Stimulated activated CD4-positive, alpha-beta T cell treated with anti-CD3 and anti-CD28 coated beads, Interleukin-1b, Interleukin-23, amount 100 ng/mL, for 4 hours (primary cell): ENCODE results near the gene ZBTB45.
"Not testable (repeated sequence)": the region's sequence is repeated elsewhere in the genome, so short reads cannot be mapped to it uniquely, and the experiment has no call there.

Experiments
- DNase-seq, 2 donors: peaks; one replicate each; pipeline ENCODE4 v3.0.0-alpha.2; 2020; ENCODE audit warnings: low read depth in 2 of 2

Gene ZBTB45

GRCh38 chr19:58474997-58475713 lies 44.5 kb downstream of the ZBTB45 start:
- no peak for DNase-seq

- no peak for DNase-seq
Measured at GRCh38 chr19:58474291-58474996, 45.2 kb downstream of the ZBTB45 start.

GRCh38 chr19:58473775-58474174 lies 45.8 kb downstream of the ZBTB45 start:
- DNase-seq, result no peak

- DNase-seq, result no peak
Measured at GRCh38 chr19:58471736-58472135, 47.9 kb downstream of the ZBTB45 start.

GRCh38 chr19:58470837-58471543 lies 48.6 kb downstream of the ZBTB45 start:
- DNase-seq, result not testable (repeated sequence)

- DNase-seq, result no peak
Measured at GRCh38 chr19:58469241-58470013, 50.2 kb downstream of the ZBTB45 start.

- no peak for DNase-seq
Measured at GRCh38 chr19:58468216-58468839, 51.3 kb downstream of the ZBTB45 start.

- DNase-seq, result peak; percentile 94 to 97
Measured at GRCh38 chr19:58466760-58467589, 52.6 kb downstream of the ZBTB45 start, which contains the start of gene ZNF324. TSS of gene ZNF324 (plus strand) at chr19:58467080. CDS start at chr19:58469186, 2,106 bp downstream.

- no peak for DNase-seq
Measured at GRCh38 chr19:58466089-58466759, 53.4 kb downstream of the ZBTB45 start.
